ENCODE data around the gene COL4A1.

The COL4A1 gene

DNA sequence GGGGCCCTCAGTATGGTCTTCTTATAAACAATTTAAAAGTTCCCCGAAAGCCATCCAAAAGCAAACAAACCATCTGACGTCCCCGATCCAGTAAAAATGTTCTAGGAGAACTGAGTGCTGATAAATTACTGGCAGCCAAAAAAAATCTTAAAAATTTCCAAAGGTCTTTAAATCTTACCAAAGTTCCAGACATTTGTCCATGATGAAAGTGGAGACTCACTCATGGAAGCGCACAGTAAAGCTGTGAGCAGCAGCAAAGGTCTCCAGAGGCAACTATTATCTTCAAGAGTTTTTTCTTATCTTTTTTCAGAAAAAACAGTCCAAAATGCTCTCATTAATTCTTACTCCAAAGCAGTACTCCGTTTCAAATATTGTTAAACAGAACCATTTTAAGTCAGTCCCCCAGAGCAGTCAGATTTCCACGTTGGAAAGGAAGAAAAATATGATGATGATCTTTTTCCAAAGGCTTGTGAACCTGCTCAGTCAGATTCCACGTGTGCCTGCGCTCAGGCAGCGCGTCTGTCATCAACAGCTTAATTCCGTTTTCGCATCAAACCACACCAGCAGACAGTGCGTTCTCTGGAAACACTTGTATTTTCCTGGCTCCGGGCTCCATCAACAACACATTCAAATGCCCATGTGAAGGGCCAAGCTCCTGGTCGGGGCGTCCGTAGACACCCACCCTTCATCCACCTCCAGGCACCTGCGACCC is 85.4 kb downstream of the COL4A1 start:
- DNase-seq (ENCODE audit: low read depth, low spot score) = no peak

DNA sequence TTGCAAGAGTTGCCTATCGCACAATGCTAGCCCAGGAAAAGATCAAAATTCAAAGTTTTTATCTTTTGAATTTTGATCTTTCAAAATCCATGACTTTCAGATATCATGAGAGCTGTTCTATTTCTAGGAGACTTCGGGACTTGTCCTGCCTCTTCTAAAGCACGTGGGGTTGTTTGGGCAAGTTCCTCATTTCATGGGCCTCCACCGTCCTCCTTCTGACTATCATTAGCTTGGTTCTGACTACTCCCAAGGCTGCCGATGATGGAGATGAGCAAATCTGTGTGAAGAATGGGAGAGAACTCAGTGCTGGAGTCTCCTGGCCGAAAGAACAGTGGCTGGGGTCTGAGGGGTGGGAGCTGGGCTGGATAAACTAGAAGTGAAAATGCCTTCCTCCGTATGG is 86.5 kb downstream of the COL4A1 start:
- no peak for DNase-seq (ENCODE audit: low read depth, low spot score)

DNA sequence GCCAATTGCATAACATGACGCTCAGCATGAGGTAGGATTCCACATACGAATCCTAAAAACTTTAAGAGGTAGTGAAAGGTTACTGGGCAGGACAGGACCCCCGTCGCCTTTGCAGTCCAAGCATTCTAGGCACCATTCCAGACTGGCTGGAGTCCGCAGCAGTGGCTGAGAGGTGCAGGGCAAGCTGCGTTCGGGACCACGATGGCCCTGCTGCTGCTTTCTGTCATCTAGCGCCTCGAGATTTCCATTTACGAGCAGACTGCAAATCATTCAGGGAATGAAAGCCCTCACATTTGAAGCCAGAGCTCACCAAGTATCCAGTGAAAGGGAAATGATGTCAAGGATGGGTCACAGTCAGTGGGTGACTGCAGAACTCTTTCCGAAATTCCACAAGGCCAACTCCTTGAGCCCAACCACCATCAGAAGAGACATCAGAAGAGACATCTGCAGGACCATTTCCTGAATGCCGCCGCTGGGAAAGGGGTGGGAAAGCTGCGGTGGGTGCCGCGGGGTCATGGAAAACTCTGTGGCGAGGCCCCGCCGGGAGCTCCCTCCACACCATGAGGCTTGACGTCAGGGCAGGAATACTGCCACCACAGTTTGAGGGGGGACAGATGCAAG is 88.3 kb downstream of the COL4A1 start:
- no peak for DNase-seq (ENCODE audit: low read depth, low spot score)

DNA sequence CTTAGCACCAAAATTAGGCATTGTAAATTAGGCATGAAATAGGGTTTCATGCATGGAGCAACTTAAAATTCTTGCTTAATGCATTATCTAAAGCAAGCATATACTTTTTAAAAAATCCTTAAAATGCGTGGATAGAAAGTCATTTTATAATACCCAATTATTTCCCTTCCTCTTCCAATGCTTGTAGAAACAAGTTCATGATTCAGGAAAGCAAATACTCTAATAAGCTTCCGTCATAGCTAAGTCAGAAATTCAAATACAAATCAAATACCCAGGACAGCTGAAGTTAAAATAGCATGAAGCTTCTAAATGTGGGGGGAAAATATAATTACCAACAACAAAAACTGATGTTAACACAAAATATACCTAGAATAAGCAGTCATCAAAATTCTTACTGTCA is 89.1 kb downstream of the COL4A1 start:
- no peak for DNase-seq (ENCODE audit: low read depth, low spot score)

DNA sequence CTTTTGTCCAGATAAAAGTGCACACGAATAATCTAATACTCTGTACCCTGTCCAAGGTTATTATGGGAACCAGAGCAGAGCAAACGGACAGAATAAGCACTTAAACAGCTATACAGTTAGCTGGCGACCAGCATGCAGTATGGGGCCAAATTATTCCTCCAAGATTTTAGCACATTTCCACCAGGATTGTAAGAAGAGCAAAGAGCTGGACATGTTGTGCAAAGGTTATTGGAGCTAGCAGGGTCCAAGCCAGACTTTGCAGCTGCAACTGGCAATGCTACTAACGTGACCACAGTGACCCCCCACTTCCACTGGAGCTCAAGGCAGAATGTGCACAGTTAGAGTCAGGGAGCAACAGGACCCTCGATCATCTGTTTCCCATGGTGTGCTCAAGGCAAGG is 89.9 kb downstream of the COL4A1 start:
- DNase-seq (ENCODE audit: low read depth, low spot score) = no peak

DNA sequence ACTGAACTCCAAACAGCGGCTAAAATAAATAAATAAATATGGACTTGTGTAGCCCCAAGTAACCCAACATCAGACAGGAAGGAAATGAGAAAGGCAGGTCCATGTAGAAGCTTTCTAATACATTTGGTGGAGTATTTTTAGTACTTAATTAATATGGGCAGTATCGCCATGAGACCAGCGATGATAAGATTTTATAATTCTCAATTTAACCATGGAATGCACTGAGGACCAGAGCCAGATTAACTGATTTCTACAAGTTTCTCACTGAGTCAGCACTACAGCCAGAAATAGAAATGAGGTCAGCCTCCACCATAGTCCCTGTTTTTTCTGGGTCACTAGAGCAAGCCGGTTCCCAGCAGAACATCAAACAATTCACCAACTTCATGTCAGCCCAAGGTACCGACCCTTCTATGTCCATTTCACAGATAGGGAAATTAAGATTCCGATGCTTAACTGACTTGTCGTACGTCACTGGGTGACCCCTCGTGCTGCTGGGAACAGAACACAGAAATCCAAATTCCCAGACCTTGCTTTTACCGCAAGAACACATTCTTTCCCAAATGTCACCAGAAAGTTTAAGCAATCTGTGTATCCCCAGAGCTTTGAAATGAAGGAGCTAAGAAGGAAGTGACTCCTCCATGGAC is 90.4 kb downstream of the COL4A1 start:
- no peak for DNase-seq (ENCODE audit: low read depth, low spot score)

DNA sequence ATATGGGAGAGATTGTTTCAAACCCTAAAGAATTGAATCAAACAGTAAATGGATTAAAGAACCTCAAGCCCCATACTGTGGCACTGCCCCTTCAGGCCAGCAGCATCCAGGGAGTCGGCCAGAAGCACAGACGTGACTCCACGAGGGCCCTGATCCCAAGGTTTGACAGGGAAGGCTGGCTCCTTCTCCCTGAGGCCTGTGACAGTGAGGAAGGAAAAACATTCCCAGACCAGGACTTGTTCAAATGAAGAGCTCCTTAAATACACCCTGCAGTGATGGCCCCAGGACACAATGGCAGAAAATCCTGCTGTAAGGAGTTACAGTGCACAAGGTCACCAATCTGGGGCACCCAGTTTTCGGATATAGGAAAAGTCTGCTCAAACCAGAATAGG is 91.0 kb downstream of the COL4A1 start:
- no peak for DNase-seq (ENCODE audit: low read depth, low spot score)

DNA sequence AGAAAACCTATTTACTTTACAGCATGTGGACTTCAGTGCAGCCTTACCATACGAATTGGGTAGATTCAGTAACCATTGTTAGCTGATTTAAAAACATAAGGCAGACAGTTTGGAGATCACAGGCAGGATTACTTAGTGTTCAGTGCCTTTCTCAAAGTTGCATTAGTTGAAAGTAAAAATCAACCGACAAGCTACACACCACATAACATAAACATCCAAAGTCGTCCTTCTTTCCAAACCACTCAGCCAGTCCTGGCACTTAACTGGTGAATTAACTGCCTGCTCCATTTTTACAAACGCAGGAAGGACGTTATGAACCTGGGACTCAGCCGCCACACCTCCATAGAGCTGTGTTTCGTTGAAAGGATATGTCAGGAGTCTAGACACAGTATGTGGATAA is 91.4 kb downstream of the COL4A1 start:
- no peak for DNase-seq (ENCODE audit: low read depth, low spot score)

DNA sequence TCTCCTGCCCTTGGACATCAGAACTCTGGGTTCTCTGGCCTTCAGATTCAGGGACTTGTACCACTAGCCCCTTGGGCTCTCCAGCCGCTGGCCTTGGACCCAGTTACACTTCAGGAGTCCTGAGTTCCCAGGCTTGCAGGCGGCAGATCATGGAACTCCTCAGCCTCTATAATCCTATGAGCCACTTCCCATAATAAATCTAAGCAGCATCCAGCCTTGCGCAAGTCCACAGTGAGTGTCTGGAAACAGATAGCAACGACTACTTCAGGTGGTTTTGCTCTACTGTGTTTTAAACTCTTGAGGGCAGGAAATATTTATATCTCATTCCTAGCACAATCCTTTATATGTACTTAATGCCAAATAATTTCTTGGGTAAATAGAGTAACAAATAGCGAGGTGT is 92.3 kb downstream of the COL4A1 start:
- no peak for DNase-seq (ENCODE audit: low read depth, low spot score)

DNA sequence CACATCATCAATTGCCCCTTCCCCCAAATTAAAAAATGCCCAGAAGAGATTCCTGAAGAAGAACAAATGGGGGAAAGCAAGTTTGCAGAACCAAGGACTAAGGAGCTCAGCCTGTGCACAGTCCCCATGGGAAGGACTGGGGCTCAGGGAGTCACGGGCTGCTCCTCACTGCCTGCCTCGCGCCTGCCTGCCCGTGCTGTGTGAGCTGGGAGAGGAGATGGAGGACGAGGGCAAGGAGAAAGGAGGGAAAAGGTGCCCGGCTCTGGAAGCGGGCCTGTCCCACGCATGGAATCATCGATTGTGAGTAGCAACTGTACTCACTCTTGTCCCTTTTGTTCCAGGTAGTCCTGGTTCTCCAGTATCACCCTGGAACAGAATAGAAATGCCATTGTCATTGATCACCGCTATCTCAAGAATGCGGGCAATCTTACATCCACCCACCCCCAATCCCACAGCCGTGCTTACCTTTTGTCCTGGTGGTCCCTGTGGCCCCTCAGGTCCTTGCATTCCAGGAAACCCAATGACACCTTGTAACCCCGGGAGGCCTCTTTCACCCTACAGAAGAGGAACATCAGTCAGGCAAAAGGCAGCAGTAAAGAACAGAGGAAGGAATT is 93.4 kb downstream of the COL4A1 start:
- no peak for DNase-seq (ENCODE audit: low read depth, low spot score)

DNA sequence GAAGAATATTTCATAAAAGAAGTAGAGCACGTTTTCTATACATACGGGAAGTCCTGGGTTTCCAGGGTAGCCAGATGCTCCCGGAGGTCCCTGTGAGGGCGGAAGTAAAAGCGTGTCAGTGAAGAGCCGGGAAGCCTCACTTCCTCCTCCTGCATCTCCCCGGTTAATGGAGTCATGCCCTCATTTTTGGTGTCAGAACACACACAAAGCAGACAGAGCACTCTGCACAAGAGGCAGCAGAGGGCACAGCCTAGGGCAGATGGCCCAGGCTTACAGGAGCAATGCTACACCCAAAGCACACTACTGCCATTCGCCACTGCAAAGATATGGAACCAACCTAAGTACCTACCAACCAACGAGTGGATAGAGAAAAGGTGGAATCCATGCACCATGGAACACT is 94.4 kb downstream of the COL4A1 start:
- DNase-seq (ENCODE audit: low read depth, low spot score) = no peak

DNA sequence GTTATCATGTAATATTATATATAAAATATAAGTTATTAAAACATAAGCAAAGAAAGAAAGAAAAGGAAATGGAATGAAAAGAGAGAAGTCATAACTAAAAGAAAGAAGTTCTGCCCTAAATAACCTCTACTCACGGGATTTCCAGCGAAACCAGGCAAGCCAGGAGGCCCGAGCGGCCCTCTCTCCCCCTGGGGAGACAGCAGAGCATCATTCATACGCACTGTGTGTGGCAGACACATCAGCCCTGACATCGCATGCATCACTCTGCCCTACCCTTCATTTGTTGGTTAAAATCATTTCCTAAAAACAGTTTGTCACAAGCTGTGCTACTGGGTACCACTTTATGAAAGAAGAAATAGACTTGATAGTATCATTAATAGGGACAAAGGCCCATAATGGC is 95.2 kb downstream of the COL4A1 start:
- no peak for DNase-seq (ENCODE audit: low read depth, low spot score)

DNA sequence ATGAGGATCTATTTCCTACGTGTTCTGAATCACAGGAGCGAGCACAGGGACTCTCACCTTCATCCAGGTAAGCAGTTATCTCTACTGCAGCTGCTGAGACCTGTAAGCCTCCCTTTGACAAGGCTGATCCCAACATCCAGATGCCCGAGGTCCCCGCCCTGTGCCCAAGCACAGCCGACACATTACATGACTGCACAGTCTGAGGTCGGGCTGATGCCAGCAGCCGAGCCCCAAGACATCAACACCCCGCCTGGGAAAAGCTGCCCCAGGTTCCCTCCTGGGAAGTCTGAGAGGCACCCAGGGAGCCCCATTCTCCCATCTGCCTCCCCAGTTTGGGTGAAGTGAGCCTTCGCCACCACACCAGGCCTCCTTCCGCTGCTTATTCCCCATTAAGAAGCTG is 95.9 kb downstream of the COL4A1 start:
- no peak for DNase-seq (ENCODE audit: low read depth, low spot score)

DNA sequence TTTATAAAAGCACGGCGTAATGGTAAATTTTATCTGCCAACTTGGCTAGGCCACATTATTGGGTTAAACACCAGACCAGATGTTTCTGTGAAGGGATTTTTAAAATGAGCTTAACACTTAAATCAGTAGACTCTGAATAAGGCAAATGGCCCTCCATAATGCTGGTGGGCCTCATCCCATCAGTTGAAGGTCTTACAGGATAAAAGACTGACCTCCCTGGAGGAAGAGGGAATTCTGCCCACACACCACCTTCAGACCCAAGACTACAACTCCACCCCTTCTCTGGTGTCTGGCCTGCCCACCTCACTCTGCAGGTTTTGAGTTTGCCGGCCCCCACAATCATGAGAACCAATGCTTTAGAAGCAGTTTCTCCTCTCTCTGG is 96.4 kb downstream of the COL4A1 start:
- no peak for DNase-seq (ENCODE audit: low read depth, low spot score)

DNA sequence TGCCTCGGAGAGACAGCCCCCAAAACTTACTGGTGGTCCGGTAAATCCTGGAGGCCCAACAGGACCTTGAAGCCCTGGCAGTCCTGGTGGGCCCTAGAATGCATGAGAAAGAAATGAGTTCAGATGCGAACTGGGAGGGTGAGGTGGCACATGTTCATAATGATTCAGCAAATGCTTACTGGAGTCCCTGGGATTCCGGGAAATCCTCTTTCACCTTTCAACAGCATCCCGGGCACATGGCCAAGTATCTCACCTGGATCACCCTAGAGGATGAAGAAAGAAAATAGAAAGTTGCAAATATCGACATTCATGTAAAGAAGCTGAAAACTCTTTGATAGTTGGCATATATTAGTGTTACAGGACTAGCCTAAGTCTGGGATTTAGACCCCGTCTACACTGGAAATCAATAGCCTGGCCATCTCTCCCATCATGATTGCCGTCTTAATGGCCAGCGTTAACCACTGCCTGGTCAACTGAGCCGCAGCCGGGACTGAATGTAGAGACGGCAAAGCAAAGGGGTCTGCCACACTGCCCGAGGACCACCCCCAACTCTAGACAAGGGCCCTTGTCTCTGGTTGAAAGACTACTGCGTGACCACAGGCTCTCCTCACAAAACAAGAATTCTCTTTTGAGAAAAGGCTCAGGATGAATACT is 96.9 kb downstream of the COL4A1 start:
- DNase-seq (ENCODE audit: low read depth, low spot score) = no peak

DNA sequence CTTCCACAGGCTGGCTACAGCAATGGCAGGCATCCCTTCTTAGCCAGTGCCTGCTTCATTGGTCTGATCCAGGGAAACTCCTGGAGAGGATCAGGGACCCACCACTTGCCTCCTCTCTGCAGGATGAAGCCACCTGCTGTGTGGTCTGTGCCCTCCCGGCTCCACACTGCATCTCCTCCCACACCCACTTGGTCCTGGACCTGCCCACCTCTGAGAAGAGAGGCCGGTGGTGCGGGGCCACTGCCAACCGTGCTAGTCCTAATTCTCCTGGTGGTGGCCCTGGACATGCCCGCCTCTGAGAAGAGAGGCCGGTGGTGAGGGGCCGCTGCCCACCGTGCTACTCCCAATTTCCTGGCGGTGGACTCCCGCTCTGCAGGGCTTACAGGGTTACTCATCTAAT is 98.8 kb downstream of the COL4A1 start:
- DNase-seq (ENCODE audit: low read depth, low spot score) = no peak

DNA sequence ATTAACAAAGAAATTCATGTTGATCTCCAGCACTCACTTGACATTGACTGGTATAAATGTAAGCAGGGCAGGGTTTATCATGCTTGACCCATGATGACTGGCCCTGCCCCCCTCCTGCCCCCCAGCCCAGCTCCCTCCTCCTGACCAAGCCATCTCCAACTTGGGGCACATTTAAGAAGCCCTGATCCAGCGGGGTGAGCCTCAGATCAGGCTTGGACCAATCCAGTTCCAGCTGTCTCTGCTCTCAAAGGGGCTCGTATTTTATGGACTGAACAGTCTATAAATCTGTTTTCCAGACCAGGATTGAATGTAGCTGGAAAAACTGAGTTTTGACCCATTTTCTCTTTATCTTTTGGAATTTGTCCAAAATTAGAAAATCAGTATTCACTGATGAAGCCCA is 100.0 kb downstream of the COL4A1 start:
- no peak for DNase-seq (ENCODE audit: low read depth, low spot score)

DNA sequence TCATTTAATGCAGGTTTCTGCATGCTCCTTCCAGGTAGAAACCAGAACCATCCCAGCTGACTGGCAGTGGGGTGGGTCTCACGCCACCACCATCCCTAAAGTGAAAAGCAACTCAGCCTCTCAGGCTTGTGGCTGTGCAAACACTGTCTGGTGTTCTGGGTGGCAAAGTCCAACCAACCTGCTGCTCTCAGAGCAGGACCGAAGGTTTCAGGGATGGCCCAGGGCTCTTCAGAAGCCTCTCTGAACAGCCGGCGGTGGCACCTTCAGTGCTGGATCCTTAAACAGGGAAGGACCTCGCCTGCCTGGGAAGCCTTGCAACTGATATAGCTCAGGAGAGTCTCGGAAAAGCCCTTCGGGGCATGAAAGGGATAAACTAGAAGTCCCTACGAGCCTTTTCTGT is 100.8 kb downstream of the COL4A1 start:
- DNase-seq (ENCODE audit: low read depth, low spot score) = no peak

DNA sequence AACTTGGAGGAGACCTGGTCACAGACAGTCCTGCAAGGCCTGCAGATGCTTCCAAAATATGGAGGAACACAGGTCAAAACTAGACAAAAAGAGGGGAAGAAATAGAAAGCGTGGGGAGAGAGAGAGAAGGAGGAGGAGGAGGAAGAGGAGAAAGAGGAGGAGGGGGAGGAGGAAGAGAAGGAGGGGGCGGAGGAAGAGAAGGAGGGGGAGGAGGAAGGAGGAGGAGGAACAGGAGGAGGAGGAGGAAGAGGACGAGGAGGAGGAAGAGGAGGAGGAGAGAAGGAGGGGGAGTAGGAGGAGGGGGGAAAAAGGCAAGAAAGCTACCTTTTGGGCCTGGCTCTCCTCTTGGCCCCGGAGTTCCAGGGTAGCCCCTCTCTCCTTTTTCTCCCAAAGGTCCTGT is 105.8 kb downstream of the COL4A1 start:
- no peak for DNase-seq (ENCODE audit: low read depth, low spot score)

DNA sequence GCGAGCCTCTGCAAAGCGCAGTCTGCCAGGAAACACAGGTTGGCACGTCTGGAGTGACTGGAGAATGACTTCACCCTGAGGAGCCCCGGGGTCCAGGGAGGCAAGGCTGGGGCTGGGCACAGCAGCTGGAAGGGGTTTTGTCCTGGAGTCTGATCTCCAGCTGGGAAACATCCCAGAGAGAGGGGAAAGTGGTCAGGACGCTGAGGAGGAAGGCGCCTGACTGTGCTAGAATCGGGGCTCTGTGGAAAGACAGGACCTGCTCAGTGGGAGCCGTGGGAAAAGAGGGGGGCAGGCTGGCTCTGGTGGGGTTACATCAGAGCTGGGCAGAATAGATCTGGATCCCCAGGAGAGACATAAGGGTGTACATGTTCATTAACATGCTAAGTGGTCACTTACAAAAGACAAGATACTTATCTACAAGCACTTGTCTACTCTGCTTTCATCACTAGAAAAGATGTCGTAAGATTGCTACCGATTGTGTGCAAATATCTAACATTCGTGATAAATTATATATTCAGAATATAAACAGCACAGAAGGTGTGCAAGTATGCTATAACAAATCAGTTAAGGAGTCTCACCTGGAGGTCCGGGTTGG is 106.6 kb downstream of the COL4A1 start:
- no peak for DNase-seq (ENCODE audit: low read depth, low spot score)

DNA sequence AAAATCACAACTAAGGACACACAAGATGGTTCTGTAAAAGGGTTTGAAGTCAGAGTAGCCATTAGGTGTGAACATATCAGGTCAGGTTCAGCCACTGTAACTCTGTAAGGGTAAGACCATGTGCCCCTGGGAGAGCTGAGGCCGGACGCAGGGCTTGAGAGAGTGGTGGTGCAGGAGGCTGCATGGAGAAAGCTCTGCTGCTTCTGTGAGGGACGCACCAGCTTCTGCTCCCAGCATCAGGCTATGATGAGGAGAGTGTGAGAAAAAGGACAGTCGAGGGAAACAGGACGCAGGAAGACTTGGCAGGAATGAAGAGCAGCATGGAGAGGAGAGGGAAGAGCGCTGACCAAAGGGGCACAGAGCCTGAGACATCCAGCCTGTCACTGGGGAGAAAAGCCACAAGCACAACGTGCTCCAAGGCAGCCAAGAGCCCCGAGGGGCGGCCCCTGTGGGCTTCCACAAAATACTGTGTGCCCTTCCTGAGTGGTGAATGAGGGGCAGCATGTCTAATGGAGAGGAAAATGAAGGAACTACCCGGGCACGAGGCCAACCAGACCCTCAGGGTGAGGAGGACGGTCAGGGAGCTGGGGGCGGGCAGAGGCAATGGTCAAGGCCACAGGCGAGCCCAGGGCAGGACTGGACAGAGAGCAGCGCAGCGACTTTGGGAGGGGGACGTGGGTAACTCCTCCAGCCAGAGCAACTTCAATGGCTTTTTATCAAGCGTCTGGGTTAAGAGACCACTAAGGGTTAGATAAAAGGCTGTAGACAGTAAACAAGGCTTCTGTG is 107.7 kb downstream of the COL4A1 start:
- DNase-seq (ENCODE audit: low read depth, low spot score) = no peak

Measured in activated CD4-positive, CD25-positive, alpha-beta regulatory T cell treated with anti-CD3 and anti-CD28 coated beads, Interleukin-2, amount 50 U/mL, for 16 hours (primary cell).